HG02840 (cell line): ENCODE measurements around the gene ASGR1.
A peak's percentile ranks its signal among the peaks of the same experiment; 100 is the strongest.

Source experiments
- ATAC-seq: cut with Tn5 transposase; IDR thresholded peaks from one replicate; pipeline ENCODE4 v1.9.1; 2021; ENCODE audit warnings: mild to moderate bottlenecking, moderate library complexity, moderate number of reproducible peaks; ENCODE audit not compliant: unreplicated experiment, low FRiP score

Gene ASGR1

GRCh38 chr17:7216242-7217112 is 37.3 kb upstream of the ASGR1 start:
- ATAC-seq = no peak

- ATAC-seq = no peak
Observed at GRCh38 chr17:7215652-7216180, 36.5 kb upstream of the ASGR1 start.

- ATAC-seq = no peak
Observed at GRCh38 chr17:7215136-7215638, 36.0 kb upstream of the ASGR1 start.

- peak; percentile 74 for ATAC-seq
Observed at GRCh38 chr17:7214300-7215135, 35.3 kb upstream of the ASGR1 start.

GRCh38 chr17:7213895-7214299 is 34.7 kb upstream of the ASGR1 start:
- ATAC-seq = no peak

GRCh38 chr17:7211491-7212273 is 32.5 kb upstream of the ASGR1 start:
- ATAC-seq = no peak

- ATAC-seq = no peak
Observed at GRCh38 chr17:7208754-7209460, 29.7 kb upstream of the ASGR1 start.

GRCh38 chr17:7208027-7208571 is 28.9 kb upstream of the ASGR1 start:
- no peak for ATAC-seq

- ATAC-seq = no peak
Observed at GRCh38 chr17:7207120-7208001, 28.2 kb upstream of the ASGR1 start.

- ATAC-seq = no peak
Observed at GRCh38 chr17:7205561-7205960, 26.4 kb upstream of the ASGR1 start.

- peak; percentile 84 for ATAC-seq
Observed at GRCh38 chr17:7204828-7205461, 25.8 kb upstream of the ASGR1 start.

GRCh38 chr17:7204336-7204735 is 25.2 kb upstream of the ASGR1 start:
- no peak for ATAC-seq

GRCh38 chr17:7203391-7203790 is 24.2 kb upstream of the ASGR1 start:
- no peak for ATAC-seq

GRCh38 chr17:7196651-7197401 is 17.7 kb upstream of the ASGR1 start:
- no peak for ATAC-seq

GRCh38 chr17:7195971-7196370 is 16.8 kb upstream of the ASGR1 start:
- no peak for ATAC-seq

GRCh38 chr17:7192271-7192937 is 13.2 kb upstream of the ASGR1 start:
- ATAC-seq = no peak
